ENCODE data around the gene ONECUT2. TPM values are rescaled to one million over a fixed set of nuclear protein-coding genes. Genes with fewer than 3 reads are reported as not detected.

The ONECUT2 gene
- total and polyA plus RNA-seq, 4 donors = 1.8 to 5.7 (median 4.6) TPM

GRCh38 chr18:57436191-57436964 is 1.2 kb downstream of the ONECUT2 start:
- H3K4me3 ChIP-seq (ENCODE audit: low read depth in 1 of 3, low read length in 3 of 3) = peak overlapping the region; percentile 75 to 90 (median 85)

More at GRCh38 chr18:57436191-57436964, 1.2 kb downstream of the ONECUT2 start:
- Histone ChIP-seq H3K27me3 (ENCODE audit: control insufficient read depth in 4 of 4, insufficient read depth in 4 of 4, low read length in 3 of 4) (no peaks in the 10 kb centered on the region), H3K9ac (ENCODE audit: low read depth in 1 of 2, low read length in 2 of 2) (peak overlapping the region; percentile 60 to 71), H3K4me1 (ENCODE audit: control insufficient read depth in 4 of 4, insufficient read depth in 4 of 4, low read length in 3 of 4) (peaks cover 8 to 67% (median 39%) of the 10 kb centered on the region in 4 donors), H3K36me3 (ENCODE audit: control insufficient read depth in 4 of 4, insufficient read depth in 3 of 4, low read depth in 1 of 4, low read length in 3 of 4) (no peaks in the 10 kb centered on the region), H3K27ac (ENCODE audit: low read depth in 1 of 2, low read length in 2 of 2) (peak overlapping the region; percentile 55 to 63), H3K9me3 (ENCODE audit: control insufficient read depth in 4 of 4, low read length in 3 of 4) (no peaks in the 10 kb centered on the region)
- TF ChIP-seq FOXA2 (IDR thresholded peaks at IDR 0.05) (no peak), NR2F2 (IDR thresholded peaks at IDR 0.05) (no peak), HNF4G (IDR thresholded peaks at IDR 0.05) (no peak), EGR1 (IDR thresholded peaks at IDR 0.05; ENCODE audit: low read depth in 2 of 2) (no peak), RXRA (IDR thresholded peaks at IDR 0.05) (no peak), SP1 (IDR thresholded peaks at IDR 0.05) (no peak), ZBTB33 (IDR thresholded peaks at IDR 0.05) (no peak), HNF4A (conservative IDR thresholded peaks at IDR 0.05) (no peak), RAD21 (IDR thresholded peaks at IDR 0.05) (no peak), CTCF (IDR thresholded peaks at IDR 0.05; ENCODE audit: low read depth, low read length, missing input control) (no peak), GABPA (IDR thresholded peaks at IDR 0.05 in 1 of 2, conservative IDR thresholded peaks at IDR 0.05 in 1 of 2) (no peak), ATF3 (IDR thresholded peaks at IDR 0.05) (no peak), YY1 (IDR thresholded peaks at IDR 0.05) (no peak), TAF1 (conservative IDR thresholded peaks at IDR 0.05) (no peak), FOXA1 (IDR thresholded peaks at IDR 0.05) (no peak), JUND (IDR thresholded peaks at IDR 0.05) (no peak), MAX (IDR thresholded peaks at IDR 0.05) (no peak)
- TF ChIP-seq, protein P1, sequence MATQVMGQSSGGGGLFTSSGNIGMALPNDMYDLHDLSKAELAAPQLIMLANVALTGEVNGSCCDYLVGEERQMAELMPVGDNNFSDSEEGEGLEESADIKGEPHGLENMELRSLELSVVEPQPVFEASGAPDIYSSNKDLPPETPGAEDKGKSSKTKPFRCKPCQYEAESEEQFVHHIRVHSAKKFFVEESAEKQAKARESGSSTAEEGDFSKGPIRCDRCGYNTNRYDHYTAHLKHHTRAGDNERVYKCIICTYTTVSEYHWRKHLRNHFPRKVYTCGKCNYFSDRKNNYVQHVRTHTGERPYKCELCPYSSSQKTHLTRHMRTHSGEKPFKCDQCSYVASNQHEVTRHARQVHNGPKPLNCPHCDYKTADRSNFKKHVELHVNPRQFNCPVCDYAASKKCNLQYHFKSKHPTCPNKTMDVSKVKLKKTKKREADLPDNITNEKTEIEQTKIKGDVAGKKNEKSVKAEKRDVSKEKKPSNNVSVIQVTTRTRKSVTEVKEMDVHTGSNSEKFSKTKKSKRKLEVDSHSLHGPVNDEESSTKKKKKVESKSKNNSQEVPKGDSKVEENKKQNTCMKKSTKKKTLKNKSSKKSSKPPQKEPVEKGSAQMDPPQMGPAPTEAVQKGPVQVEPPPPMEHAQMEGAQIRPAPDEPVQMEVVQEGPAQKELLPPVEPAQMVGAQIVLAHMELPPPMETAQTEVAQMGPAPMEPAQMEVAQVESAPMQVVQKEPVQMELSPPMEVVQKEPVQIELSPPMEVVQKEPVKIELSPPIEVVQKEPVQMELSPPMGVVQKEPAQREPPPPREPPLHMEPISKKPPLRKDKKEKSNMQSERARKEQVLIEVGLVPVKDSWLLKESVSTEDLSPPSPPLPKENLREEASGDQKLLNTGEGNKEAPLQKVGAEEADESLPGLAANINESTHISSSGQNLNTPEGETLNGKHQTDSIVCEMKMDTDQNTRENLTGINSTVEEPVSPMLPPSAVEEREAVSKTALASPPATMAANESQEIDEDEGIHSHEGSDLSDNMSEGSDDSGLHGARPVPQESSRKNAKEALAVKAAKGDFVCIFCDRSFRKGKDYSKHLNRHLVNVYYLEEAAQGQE (IDR thresholded peaks at IDR 0.05) = no peak
- DNase-seq (ENCODE audit: low spot score) = no peak
- 6% methylated on average over 62 of the region's 62 CpGs for WGBS
